ENCODE measurements around the gene SLC17A7. TPM values are rescaled to one million over a fixed set of nuclear protein-coding genes. Genes with fewer than 3 reads are reported as not detected.

Gene SLC17A7
- total and polyA plus RNA-seq, 2 of the 4 experiments (the other 2 are of a cell fraction), result 0.03 TPM; not detected in 1

GRCh38 chr19:49458567-49458903 lies 17.2 kb upstream of the SLC17A7 start:
- no peak overlapping the region for H2BK120ac ChIP-seq (ENCODE audit: low read depth, low read length)
- H3K18ac ChIP-seq (ENCODE audit: low read depth, low read length), result no peak overlapping the region
- no peak for DNase-seq
- no peaks in the 10 kb centered on the region for H3K4me1 ChIP-seq (ENCODE audit: control insufficient read depth, insufficient read depth, low read length)
- no peaks in the 10 kb centered on the region for H3K9me3 ChIP-seq (ENCODE audit: control insufficient read depth, insufficient read depth, low read length)
- no peak overlapping the region for H3K4me3 ChIP-seq (ENCODE audit: insufficient read depth, low read depth, low read length)
- no peak overlapping the region for H2AFZ ChIP-seq (replicated peaks; ENCODE audit: low read length, poor library complexity)
- no peak overlapping the region for H3K23ac ChIP-seq (ENCODE audit: low read depth, low read length)
- ChIA-PET POLR2A (ENCODE audit: unreplicated experiment) (no interaction called here), CTCF (no interaction called here)
- H4K91ac ChIP-seq (ENCODE audit: insufficient read depth, low read depth, low read length), result no peak overlapping the region
- no peak overlapping the region for H3K4ac ChIP-seq (ENCODE audit: low read depth, low read length)
- dilution Hi-C loops (cut with HindIII; ENCODE audit: low sequenced_read_pairs, unreplicated experiment) (no loop called here), in situ Hi-C loops (cut with MboI; ENCODE audit: low sequenced_read_pairs) (no loop called here), intact Hi-C loops (cut with micrococcal nuclease) (no loop called here)
- TF ChIP-seq CHD1 (IDR thresholded peaks at IDR 0.05; ENCODE audit: low read depth, low read length) (no peak), MAZ (IDR thresholded peaks at IDR 0.05; ENCODE audit: borderline replicate concordance, low read depth, low read length) (no peak), CTCF (conservative IDR thresholded peaks at IDR 0.05; ENCODE audit: low read depth, low read length) (no peak), SMC3 (IDR thresholded peaks at IDR 0.05; ENCODE audit: low read depth, low read length) (no peak), POLR2A (IDR thresholded peaks at IDR 0.05; ENCODE audit: low read depth, low read length) (no peak), NFE2L2 (IDR thresholded peaks at IDR 0.05; ENCODE audit: low read depth, low read length) (no peak), MXI1 (IDR thresholded peaks at IDR 0.05; ENCODE audit: borderline replicate concordance, low read depth, low read length) (no peak), CEBPB (IDR thresholded peaks at IDR 0.05; ENCODE audit: low read depth, low read length) (no peak), RAD21 (IDR thresholded peaks at IDR 0.05; ENCODE audit: low read length) (no peak), BHLHE40 (IDR thresholded peaks at IDR 0.05; ENCODE audit: low read depth, low read length) (no peak)
- no peak overlapping the region for H3K9ac ChIP-seq (ENCODE audit: low read depth, low read length)
- no TSS peak for BruUV-seq (replicated peaks)
- H2AK5ac ChIP-seq (ENCODE audit: low read depth, low read length), result no peak overlapping the region
- H3K27me3 ChIP-seq (ENCODE audit: control insufficient read depth, insufficient read depth, low read length), result no peaks in the 10 kb centered on the region
- no peak overlapping the region for H3K56ac ChIP-seq (ENCODE audit: extremely low read depth, insufficient read depth, low read length)
- H4K8ac ChIP-seq (ENCODE audit: low read depth in 2 of 2, low read length in 2 of 2), result no peak overlapping the region
- no peak overlapping the region for H2BK5ac ChIP-seq (ENCODE audit: low read depth, low read length, poor library complexity, severe bottlenecking)
- peaks cover 5% of the 10 kb centered on the region for H3K36me3 ChIP-seq (ENCODE audit: control insufficient read depth, insufficient read depth, low read length)
- H3K27ac ChIP-seq (ENCODE audit: insufficient read depth, low read length), result no peak overlapping the region
- no peaks in the 10 kb centered on the region for H4K20me1 ChIP-seq (ENCODE audit: insufficient read depth, low read length)
- 0 out of 2 replicates have a peak, but pooled peaks cover 5% of the 10 kb centered on the region for H3K9me1 ChIP-seq (ENCODE audit: insufficient read depth, low read length)
- H3K79me1 ChIP-seq (ENCODE audit: low read depth in 1 of 2, low read length in 2 of 2), result peaks cover 9 to 22% of the 10 kb centered on the region in 2 experiments; a peak in 3 of 4 replicates
- no CpG with 5 or more reads among the region's 5 CpGs for WGBS, 2 experiments (ENCODE audit: extremely low coverage in 2 of 2, insufficient read length in 1 of 2)
- H2AK9ac ChIP-seq (replicated peaks; ENCODE audit: low read depth, low read length, poor library complexity), result no peak overlapping the region
- no peak overlapping the region for H3K14ac ChIP-seq (replicated peaks; ENCODE audit: low read depth, low read length)
- no peak overlapping the region for H2BK20ac ChIP-seq (ENCODE audit: low read depth, low read length)
- no peak overlapping the region for H4K5ac ChIP-seq (ENCODE audit: low read depth, low read length)
- H3K4me2 ChIP-seq (ENCODE audit: low read depth, low read length), result no peak overlapping the region
- ATAC-seq (ENCODE audit: low read depth), result no peak
- H2BK15ac ChIP-seq (ENCODE audit: low read depth, low read length), result no peak overlapping the region

Data from IMR-90 (cell line).